ENCODE measurements around the gene NKD2. TPM values are rescaled to one million over a fixed set of nuclear protein-coding genes. Genes with fewer than 3 reads are reported as not detected.

NKD2 gene
- total and polyA plus RNA-seq, 12 donors: 0.22 to 32.8 (median 10.8) TPM

- intact Hi-C loops (cut with DNase I): no loop called here
- no peak overlapping the region for H3K27ac ChIP-seq
Measured at GRCh38 chr5:1016476-1016875, 7.9 kb downstream of the NKD2 start.

GRCh38 chr5:1017056-1017455, 8.5 kb downstream of the NKD2 start:
- WGBS, 4 donors: 52 to 73% (median 67%) methylated on average over 3 to 12 of the region's 12 CpGs
- TF ChIP-seq POLR2A (IDR thresholded peaks at IDR 0.05): no peak
- no peak for TF ChIP-seq CTCF (IDR thresholded peaks at IDR 0.05)
- intact Hi-C loops (cut with DNase I): no loop called here

More at GRCh38 chr5:1016476-1016875, 7.9 kb downstream of the NKD2 start:
- WGBS, 4 donors: 70 to 81% (median 77%) methylated on average over 12 to 16 of the region's 16 CpGs
- no peak for TF ChIP-seq CTCF (IDR thresholded peaks at IDR 0.05)
- no peak for TF ChIP-seq POLR2A (IDR thresholded peaks at IDR 0.05)
- no peaks in the 10 kb centered on the region for H3K4me1 ChIP-seq (replicated peaks in 1 of 2)
- H3K9me3 ChIP-seq (replicated peaks in 1 of 3): no peaks in the 10 kb centered on the region
- H3K36me3 ChIP-seq (replicated peaks in 1 of 2): no peaks in the 10 kb centered on the region
- no peak for DNase-seq
- no peaks in the 10 kb centered on the region for H3K27me3 ChIP-seq
- no peak overlapping the region for H3K4me3 ChIP-seq

GRCh38 chr5:1017691-1018455, 9.3 kb downstream of the NKD2 start:
- Histone ChIP-seq H3K27ac (no peak overlapping the region), H3K9me3 (replicated peaks in 1 of 3) (no peaks in the 10 kb centered on the region), H3K4me3 (no peak overlapping the region), H3K36me3 (replicated peaks in 1 of 2) (no peaks in the 10 kb centered on the region), H3K27me3 (no peaks in the 10 kb centered on the region), H3K4me1 (replicated peaks in 1 of 2) (no peaks in the 10 kb centered on the region)
- TF ChIP-seq CTCF (IDR thresholded peaks at IDR 0.05) (no peak), POLR2A (IDR thresholded peaks at IDR 0.05) (no peak)
- WGBS, 4 donors: 83 to 92% (median 89%) methylated on average over 18 to 19 of the region's 19 CpGs
- intact Hi-C loops (cut with DNase I): no loop called here
- no peak for DNase-seq

More at GRCh38 chr5:1017056-1017455, 8.5 kb downstream of the NKD2 start:
- H3K27ac ChIP-seq: no peak overlapping the region
- H3K4me1 ChIP-seq (replicated peaks in 1 of 2): no peaks in the 10 kb centered on the region
- no peaks in the 10 kb centered on the region for H3K9me3 ChIP-seq (replicated peaks in 1 of 3)
- H3K4me3 ChIP-seq: no peak overlapping the region
- no peaks in the 10 kb centered on the region for H3K27me3 ChIP-seq
- no peak for DNase-seq
- no peaks in the 10 kb centered on the region for H3K36me3 ChIP-seq (replicated peaks in 1 of 2)

- intact Hi-C loops (cut with DNase I): no loop called here
- Histone ChIP-seq H3K4me1 (replicated peaks in 1 of 2) (no peaks in the 10 kb centered on the region), H3K9me3 (replicated peaks in 1 of 3) (no peaks in the 10 kb centered on the region), H3K27ac (no peak overlapping the region), H3K36me3 (replicated peaks in 1 of 2) (no peaks in the 10 kb centered on the region), H3K4me3 (no peak overlapping the region), H3K27me3 (no peaks in the 10 kb centered on the region)
- TF ChIP-seq POLR2A (IDR thresholded peaks at IDR 0.05): no peak
- TF ChIP-seq CTCF (IDR thresholded peaks at IDR 0.05): no peak
- WGBS, 4 donors: 84 to 89% (median 89%) methylated on average over 3 to 9 of the region's 9 CpGs; no CpG with 5 or more reads in 1 of the 4 donors
- no peak for DNase-seq
Measured at GRCh38 chr5:1018596-1018995, 10.0 kb downstream of the NKD2 start.

All from adrenal gland (tissue), 12 donors.